Measurements from ENCODE around the gene OSBPL6. TPM values are rescaled to one million over a fixed set of nuclear protein-coding genes. Genes with fewer than 3 reads are reported as not detected.
A peak's percentile ranks its signal among the peaks of the same experiment; 100 is the strongest.

OSBPL6 gene
- total and polyA plus RNA-seq, 2 of the 13 experiments (the other 11 are each of a cell fraction or from before 2014, with no cell fraction given): 0.03 to 0.11 TPM

DNA sequence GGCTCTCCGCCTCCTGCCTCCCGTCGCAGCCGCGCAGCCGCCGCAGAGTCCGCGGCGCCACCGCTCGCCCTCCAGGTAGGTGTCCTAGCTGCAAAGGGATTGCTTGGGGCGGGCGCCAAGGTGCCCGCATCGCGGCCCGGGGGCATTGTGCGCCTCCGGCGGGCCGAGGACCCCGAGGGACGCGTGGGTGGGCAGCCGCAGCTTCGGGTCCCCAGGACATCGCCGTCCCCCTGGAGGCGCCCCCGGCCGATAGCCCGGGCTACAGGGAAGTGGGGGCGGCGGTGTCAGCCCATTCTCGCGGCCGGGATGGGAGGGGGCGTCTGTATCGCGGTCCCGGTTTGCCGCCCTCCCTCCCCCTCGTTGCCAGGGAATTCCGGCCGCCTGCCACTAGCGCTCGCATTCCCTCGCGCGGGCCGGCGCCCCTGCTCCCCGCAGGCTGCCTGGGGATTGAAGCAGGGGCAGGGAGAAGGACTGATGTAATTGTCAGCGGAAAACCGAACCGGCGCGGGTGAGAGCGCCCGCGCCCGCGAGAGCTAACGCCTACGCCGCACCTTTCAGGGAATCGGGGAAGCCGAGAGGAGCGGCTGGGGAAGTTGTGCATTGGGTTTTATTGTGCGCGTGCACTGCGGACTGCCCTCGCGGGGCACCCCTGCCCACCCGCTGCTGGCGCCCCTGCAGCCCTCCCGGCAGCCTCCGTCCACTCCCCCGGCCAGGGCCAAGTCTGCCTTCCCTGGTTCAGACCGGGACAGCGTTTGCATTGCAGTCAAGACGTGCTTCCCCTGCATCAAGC lies 483 bp downstream of the OSBPL6 start (continued):
- TF ChIP-seq ZNF710 (CRISPR knock-in tag; IDR thresholded peaks at IDR 0.05; ENCODE audit: borderline replicate concordance): no peak
- no peak for TF ChIP-seq ZNF776 (CRISPR knock-in tag; IDR thresholded peaks at IDR 0.05)
- TF ChIP-seq, protein P1, sequence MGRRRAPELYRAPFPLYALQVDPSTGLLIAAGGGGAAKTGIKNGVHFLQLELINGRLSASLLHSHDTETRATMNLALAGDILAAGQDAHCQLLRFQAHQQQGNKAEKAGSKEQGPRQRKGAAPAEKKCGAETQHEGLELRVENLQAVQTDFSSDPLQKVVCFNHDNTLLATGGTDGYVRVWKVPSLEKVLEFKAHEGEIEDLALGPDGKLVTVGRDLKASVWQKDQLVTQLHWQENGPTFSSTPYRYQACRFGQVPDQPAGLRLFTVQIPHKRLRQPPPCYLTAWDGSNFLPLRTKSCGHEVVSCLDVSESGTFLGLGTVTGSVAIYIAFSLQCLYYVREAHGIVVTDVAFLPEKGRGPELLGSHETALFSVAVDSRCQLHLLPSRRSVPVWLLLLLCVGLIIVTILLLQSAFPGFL (CRISPR knock-in tag; IDR thresholded peaks at IDR 0.05): no peak
- no peak for TF ChIP-seq MATR3 (CRISPR knock-in tag; IDR thresholded peaks at IDR 0.05)
- 0 out of 2 replicates have a peak, but pooled peaks have one; percentile 26 for TF ChIP-seq ZNF574 (CRISPR knock-in tag; IDR thresholded peaks at IDR 0.05)
- 0 out of 2 replicates have a peak, but pooled peaks have one; percentile 25 for TF ChIP-seq MYC (CRISPR knock-in tag; IDR thresholded peaks at IDR 0.05; ENCODE audit: borderline replicate concordance)
- TF ChIP-seq, protein P2, sequence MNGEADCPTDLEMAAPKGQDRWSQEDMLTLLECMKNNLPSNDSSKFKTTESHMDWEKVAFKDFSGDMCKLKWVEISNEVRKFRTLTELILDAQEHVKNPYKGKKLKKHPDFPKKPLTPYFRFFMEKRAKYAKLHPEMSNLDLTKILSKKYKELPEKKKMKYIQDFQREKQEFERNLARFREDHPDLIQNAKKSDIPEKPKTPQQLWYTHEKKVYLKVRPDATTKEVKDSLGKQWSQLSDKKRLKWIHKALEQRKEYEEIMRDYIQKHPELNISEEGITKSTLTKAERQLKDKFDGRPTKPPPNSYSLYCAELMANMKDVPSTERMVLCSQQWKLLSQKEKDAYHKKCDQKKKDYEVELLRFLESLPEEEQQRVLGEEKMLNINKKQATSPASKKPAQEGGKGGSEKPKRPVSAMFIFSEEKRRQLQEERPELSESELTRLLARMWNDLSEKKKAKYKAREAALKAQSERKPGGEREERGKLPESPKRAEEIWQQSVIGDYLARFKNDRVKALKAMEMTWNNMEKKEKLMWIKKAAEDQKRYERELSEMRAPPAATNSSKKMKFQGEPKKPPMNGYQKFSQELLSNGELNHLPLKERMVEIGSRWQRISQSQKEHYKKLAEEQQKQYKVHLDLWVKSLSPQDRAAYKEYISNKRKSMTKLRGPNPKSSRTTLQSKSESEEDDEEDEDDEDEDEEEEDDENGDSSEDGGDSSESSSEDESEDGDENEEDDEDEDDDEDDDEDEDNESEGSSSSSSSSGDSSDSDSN (CRISPR knock-in tag; IDR thresholded peaks at IDR 0.05): no peak
- peak; percentile 55; the same call in 1 of the 2 replicates for TF ChIP-seq NFKB2 (CRISPR knock-in tag; IDR thresholded peaks at IDR 0.05; ENCODE audit: borderline replicate concordance)
- TF ChIP-seq ZNF790 (CRISPR knock-in tag; IDR thresholded peaks at IDR 0.05; ENCODE audit: borderline replicate concordance): no peak
- no peak for TF ChIP-seq ZNF670 (CRISPR knock-in tag; IDR thresholded peaks at IDR 0.05; ENCODE audit: borderline replicate concordance)
- no peak for TF ChIP-seq ZNF510 (CRISPR knock-in tag; IDR thresholded peaks at IDR 0.05; ENCODE audit: low read depth)
- TF ChIP-seq, protein P3, sequence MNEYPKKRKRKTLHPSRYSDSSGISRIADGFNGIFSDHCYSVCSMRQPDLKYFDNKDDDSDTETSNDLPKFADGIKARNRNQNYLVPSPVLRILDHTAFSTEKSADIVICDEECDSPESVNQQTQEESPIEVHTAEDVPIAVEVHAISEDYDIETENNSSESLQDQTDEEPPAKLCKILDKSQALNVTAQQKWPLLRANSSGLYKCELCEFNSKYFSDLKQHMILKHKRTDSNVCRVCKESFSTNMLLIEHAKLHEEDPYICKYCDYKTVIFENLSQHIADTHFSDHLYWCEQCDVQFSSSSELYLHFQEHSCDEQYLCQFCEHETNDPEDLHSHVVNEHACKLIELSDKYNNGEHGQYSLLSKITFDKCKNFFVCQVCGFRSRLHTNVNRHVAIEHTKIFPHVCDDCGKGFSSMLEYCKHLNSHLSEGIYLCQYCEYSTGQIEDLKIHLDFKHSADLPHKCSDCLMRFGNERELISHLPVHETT (CRISPR knock-in tag; conservative IDR thresholded peaks at IDR 0.05): no peak
- TF ChIP-seq ELF1 (CRISPR knock-in tag; IDR thresholded peaks at IDR 0.05): no peak
- no peak for TF ChIP-seq ZSCAN22 (CRISPR knock-in tag; IDR thresholded peaks at IDR 0.05)
- TF ChIP-seq, protein P4, sequence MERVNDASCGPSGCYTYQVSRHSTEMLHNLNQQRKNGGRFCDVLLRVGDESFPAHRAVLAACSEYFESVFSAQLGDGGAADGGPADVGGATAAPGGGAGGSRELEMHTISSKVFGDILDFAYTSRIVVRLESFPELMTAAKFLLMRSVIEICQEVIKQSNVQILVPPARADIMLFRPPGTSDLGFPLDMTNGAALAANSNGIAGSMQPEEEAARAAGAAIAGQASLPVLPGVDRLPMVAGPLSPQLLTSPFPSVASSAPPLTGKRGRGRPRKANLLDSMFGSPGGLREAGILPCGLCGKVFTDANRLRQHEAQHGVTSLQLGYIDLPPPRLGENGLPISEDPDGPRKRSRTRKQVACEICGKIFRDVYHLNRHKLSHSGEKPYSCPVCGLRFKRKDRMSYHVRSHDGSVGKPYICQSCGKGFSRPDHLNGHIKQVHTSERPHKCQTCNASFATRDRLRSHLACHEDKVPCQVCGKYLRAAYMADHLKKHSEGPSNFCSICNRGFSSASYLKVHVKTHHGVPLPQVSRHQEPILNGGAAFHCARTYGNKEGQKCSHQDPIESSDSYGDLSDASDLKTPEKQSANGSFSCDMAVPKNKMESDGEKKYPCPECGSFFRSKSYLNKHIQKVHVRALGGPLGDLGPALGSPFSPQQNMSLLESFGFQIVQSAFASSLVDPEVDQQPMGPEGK (CRISPR knock-in tag; IDR thresholded peaks at IDR 0.05): peak; percentile 13; the same call in 1 of the 2 replicates
- no peak for TF ChIP-seq YY1 (IDR thresholded peaks at IDR 0.05; ENCODE audit: insufficient read depth, insufficient replicate concordance, low read depth, low read length)
